GM12878 (cell line): ENCODE results near the gene MPIG6B.

Source experiments
- CBX3 ChIP-seq: fragments of 200-600 bp; sonication (generic); IDR thresholded peaks from 2 replicates; pipeline ENCODE4 v1.6.1; 2016; ENCODE audit warnings: low read depth, borderline replicate concordance
- CTCF ChIP-seq, 3 experiments: IDR thresholded peaks in 2 of 3; conservative IDR thresholded peaks in 1 of 3; 2 replicates each; pipeline ENCODE4 v1.5.1; 2011; ENCODE audit warnings: low read depth in 3 of 3, low read length in 3 of 3, mild to moderate bottlenecking in 3 of 3, control low read depth in 2 of 3, moderate library complexity in 2 of 3, inconsistent platforms in 1 of 3, mixed read lengths in 1 of 3; ENCODE audit not compliant: control insufficient read depth in 2 of 3, insufficient read depth in 1 of 3; ENCODE audit errors: extremely low read depth in 1 of 3
- DPF2 ChIP-seq: fragments of 450-650 bp; IDR thresholded peaks from 2 replicates; pipeline ENCODE4 v1.6.1; 2017; ENCODE audit warnings: mild to moderate bottlenecking
- POLR2AphosphoS2 ChIP-seq: IDR thresholded peaks from 2 replicates; pipeline ENCODE4 v1.6.1; 2011; ENCODE audit warnings: low read depth, mild to moderate bottlenecking, low read length, improper control_type of control experiment, moderate library complexity
- ZNF274 ChIP-seq: IDR thresholded peaks from one replicate; pipeline ENCODE4 v1.8.0; 2011; ENCODE audit not compliant: insufficient read length, insufficient read depth

GRCh38 chr6:31705931-31706330 lies 17.2 kb upstream of the MPIG6B start:
- TF ChIP-seq CBX3, result no peak
- no peak for TF ChIP-seq CTCF (IDR thresholded peaks at IDR 0.05 in 2 of 3, conservative IDR thresholded peaks at IDR 0.05 in 1 of 3; ENCODE audit: control insufficient read depth in 2 of 3, extremely low read depth in 1 of 3, insufficient read depth in 1 of 3, low read depth in 3 of 3, low read length in 3 of 3)
- TF ChIP-seq DPF2, result no peak
- no peak for TF ChIP-seq ZNF274
- no peak for TF ChIP-seq POLR2AphosphoS2
